Fibroblast of skin of right biceps (primary cell): ENCODE data around the gene OTOG.

Experiments
- DNase-seq: peaks from one replicate; pipeline ENCODE4 v3.0.0-alpha.2; 2013

The OTOG gene

DNA sequence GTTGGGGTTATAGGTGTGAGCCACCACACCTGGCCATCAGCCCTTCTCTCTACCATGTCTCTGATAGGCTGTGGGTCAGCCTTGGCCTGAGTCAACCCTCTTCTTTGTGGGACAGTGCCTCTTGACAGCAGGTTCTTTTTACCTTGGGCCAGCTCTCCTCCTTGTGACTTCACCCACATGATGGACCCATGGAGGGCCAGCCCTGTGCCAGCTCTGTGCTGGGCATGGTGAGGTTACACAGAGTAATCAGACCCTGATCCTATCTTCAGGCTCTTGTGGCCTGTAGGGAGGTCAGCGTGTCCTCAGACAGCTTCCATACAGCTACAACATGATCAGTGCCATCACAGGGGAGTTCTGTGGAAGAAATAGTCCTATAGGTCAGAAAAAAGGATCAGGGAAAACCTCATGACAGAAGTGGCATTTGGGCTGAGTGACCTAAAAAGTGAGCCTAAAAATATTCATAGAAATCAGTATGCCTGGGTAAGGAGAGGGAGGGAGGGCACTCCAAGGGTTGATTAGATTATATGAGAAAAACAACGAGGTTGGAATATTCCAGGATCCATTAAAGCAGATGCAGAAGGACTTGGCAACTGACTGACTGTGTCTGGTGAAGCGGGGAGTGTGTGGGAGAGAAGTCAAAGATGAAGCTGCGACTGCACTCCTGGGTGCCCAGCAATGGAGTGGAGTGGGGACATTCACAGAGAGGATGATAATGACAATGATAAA lies 17.1 kb downstream of the OTOG start:
- no peak for DNase-seq

DNA sequence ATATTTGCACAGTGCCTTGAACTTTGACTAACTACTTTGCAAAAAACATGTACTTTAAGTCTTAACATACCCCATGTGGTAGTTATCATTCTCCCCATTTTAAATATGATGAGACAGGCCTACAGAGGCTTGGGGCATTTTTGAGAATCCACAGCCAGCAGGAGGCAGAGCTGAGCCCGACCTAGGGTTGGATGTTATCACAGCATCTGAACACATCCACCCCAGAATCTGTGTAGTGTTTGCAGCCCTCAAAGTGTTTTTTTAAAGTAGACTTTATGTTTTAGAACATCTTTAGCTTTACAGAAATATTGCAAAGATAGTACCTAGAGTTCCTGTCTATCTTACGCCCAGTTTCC lies 17.6 kb downstream of the OTOG start:
- no peak for DNase-seq

DNA sequence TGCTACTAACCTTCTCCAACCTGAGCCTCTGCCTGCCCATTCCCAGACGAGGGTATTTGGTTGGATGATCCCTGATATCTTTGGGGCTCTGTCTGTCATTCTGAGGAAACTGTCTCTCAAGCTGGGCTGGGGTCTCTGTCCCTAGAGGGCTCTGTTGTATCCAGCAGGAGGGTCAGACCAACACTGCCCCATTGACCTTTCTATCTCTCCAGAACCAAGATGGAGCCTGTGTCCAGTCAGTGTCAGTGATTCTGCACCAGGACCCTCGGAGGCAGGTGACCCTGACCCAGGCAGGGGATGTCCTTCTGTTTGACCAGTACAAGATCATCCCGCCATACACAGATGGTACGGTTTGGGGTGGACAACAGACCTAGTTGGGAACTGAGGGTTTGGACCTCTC lies 21.9 kb downstream of the OTOG start:
- no peak for DNase-seq

DNA sequence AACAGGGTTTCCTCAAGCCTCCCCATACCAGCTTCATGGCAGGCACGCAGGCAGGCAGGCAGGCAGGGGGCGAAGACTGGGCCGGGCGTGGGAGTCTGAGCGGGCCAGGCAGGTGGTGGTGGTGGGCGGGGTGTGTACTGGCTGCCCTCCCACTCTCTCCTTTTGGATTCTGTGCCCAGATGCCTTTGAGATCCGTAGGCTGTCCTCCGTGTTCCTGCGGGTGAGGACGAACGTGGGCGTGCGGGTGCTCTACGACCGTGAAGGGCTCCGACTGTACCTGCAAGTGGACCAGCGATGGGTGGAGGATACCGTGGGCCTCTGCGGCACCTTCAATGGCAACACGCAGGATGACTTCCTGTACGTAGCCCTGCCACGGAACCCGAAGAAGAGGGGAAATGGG lies 23.0 kb downstream of the OTOG start:
- no peak for DNase-seq

DNA sequence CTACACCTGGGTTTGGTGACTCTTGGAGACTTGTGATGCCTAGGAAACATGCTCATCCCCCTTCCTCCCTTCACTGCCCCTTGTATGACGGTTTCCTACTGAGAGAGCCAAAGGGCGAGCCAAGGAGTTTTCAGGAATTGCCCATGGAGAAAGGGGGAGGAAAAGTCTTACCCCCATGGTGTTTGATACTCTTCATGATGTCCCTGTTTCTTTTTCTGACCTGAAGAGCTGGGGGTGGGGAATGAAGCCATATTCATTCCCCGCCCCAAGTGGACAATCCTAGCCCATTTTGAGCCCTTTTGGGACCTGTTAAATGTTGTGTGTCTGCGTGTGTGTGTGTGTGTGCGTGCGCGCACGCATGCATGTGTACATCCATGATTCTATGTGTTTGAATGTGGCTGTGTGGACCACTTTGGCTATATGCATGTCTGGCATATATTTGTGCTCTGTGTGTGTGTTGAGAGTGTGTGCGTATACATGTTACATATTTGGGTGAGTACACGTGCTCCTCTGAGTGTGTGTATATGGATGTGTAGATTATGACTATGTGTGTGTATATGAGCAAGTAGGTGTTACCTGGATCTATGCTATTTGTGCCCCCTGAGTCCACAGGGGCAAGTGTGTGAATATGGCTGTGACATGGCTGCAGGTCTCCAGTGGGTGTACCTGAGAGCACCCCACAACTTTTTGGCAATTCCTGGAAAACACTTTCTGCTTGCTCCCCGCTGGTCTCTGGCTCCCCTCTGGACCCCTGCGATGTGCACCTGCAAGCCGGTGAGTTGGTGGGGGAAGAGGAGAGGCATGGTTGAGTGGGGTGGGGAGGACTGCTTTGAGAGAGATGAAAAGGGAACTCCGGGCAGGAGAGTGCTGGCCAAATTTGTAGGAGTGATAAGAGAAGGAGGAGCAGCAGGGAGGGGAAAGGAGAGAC lies 24.6 kb downstream of the OTOG start:
- DNase-seq = no peak

DNA sequence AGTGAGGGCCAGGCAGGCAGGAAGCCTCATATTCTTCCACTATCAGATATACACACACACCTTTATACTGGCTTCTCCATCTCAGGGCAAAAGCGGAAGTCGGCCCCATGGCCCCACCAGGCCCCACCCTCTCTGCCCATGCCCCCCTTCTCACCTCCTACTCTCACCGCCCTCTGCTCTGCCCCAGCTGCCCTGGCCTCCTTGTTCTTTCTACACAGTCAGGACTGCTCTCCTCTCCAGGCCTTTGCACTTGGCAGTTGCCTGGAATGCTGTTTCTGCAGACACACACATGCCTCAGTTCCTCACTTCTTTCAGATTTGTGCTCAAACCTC lies 25.3 kb downstream of the OTOG start:
- no peak for DNase-seq

DNA sequence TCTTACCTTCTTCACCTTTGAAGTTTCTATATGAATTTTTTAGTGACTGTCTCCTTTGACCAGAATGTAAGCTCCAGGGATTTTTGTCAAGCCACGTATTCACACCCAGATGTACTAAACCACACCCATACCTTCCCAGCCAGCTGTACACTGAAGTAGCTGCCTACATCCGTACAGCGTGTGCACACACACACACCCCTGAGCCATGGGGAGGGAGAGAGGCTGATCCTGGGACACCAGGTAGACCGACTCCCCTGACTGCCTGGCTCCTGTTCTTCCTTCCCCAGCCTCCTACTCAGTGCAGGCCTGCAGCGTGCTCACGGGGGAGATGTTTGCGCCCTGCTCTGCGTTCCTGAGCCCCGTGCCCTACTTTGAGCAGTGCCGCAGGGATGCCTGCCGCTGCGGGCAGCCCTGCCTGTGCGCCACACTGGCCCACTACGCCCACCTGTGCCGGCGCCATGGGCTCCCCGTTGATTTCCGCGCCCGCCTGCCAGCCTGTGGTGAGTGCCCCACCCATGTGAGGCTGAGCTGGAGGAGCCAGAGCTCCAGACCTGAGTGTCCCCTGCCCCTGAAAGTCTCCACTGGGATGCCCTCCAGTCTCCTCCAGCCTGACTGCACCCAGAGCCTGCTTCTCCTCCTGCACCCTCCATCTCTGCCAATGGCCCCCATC lies 25.9 kb downstream of the OTOG start:
- DNase-seq = no peak

DNA sequence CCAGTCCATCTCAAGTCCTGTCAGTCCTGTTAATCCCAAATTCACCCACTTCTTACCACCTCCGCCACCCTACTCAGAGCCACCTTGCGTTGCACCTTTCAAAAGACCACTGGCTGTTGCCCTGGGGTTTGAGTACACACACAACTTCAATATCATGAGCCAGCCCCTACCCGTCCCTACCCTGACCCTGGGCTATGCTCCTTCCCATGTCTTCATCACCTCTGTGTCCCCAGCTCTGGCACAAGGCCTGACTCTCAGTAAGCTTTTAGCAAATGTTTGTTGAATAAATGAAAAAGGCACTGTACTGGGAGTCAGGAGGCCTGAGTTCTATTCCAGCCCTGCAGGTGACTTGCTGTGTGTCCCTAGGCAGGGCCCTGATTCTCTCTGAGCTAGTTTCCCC lies 26.5 kb downstream of the OTOG start:
- no peak for DNase-seq

DNA sequence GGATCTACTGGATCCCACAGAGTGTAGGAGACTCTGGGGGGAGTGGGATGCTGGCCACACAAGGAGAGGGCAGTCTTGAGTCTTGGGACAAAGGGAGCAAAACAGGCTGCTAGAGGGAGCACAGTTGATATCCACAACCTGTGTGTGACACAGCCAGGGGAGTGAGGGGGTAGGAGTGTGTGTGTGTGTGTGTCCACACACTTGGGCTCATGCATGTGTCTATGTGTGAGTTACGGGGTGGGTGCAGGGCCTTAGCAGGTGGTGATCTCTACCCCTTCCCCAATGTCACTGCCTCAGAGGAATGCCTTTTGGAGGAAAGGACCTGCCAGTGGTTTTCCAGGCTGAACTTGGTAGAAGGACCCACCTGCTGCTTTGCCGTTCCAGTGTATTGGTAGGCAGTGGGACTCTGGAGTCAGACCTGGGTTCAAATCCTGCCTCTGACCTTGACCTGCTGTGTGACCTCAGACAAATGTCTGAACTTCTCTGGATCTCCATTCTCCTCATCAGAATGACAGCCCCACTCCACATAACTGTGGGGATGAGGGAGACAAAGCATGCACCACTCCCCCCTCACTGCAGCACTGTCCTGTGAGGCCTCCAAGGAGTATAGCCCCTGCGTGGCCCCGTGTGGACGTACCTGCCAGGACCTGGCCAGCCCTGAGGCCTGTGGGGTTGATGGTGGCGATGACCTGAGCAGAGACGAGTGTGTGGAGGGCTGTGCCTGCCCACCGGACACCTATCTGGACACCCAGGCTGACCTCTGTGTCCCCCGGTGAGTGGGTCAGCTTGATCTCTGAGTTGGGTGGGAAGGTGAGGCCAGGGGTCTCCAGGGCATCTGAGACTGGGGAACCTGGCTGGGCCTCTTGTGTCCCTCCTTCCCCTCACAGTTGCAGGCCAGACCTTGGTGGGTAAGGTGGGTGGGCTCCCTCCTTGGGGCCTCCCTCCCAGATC lies 27.4 kb downstream of the OTOG start:
- DNase-seq = no peak

DNA sequence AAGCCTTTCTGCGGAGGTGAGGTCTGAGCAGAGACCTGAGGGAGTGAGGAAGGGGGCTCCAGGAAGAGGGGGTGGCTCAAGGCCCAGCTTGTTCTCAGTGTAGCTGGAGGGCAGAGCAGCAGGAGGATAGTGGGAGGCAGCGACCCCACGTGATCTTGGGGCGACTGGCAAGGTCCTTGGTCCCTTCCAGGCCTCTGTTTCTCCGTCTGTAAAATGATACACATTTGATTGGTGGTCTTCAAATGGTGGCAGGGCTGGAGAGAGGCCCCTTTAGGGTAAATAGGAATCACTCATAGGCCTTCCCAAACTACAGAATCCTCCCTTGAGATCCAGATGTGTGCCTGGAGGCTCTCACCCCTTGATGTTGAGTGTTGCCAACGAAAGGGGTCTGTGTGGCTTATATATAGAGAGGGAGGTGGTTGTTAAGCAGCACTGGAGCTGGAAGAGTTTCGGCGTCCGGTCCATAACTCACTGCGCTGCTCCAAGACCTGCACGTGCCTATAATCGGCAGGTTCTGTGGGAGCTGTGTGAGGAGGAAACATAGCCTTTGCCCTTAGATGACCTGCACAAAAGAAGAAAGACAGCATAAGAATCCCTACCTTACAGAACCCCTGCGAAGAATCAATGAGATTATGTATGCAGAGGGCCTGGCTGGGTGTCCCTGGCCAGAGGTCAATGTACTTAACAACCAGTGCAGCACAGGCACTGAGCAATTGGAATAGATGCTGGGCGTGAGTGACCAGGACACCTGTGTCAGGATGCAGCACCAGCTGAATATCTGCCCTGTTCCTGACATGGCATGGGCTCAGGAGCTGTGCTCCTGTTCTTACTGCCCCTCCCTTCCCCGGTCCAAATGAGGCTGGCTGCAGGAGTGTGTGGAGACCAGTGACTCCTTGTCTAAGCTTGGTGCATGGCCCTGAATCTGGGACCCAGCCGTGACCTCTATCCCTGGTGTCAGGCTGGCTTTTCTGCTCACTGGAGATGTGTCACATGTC lies 28.7 kb downstream of the OTOG start:
- DNase-seq = no peak

DNA sequence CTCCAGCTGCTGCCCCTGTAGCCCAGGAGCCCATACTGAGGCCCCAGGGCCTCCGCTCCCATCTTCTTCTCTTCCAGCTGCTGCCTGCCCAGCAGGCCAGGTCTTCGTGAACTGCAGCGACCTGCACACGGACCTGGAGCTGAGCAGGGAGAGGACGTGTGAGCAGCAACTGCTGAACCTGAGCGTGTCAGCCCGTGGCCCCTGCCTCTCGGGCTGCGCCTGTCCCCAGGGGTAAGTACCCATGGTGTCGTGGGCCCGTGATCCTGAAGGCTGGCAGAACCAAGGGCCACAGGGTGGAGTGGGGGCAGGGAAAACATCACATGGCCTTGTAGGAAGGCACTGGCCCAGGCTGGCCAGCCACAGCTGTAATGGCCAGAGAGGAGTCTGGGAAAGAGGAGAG lies 31.2 kb downstream of the OTOG start:
- no peak for DNase-seq

DNA sequence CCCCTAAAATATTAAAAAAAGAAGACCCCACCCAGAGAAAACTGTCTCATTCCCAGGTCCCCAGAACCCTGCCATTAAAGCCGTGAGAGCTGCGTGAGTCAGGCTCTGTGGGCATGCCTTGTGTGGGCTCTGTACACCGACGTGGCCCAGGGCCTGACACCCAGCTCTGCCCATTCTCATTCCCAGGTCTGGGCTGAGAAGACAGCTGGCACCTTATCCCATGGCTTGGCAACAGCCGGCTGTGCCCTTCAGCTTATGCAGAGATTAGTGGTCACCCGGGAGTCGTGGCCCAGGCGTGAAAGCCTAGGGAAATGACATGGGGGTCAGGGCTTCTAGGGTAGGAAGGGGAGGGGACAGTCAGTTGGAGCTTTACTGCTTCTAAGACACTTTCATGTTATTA lies 31.9 kb downstream of the OTOG start:
- no peak for DNase-seq

DNA sequence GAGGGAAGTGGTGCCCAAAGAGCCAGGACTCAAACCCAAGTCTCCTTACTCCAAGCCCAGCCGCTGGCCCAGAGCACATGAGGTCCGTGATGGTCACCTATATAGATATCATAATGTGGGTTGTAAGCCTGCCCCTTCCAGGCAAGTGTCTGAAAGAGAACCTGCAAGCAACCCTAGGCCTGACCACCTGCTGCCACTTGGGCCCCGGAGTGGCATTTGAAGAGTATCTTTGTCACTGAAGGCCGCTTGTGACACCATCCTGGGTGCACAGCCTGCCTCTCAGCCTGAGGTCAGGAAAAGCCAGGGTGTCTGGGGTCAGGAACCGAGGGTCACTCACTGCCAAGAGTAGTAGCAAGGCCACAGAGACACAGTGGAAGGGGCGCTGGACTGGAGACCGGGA lies 32.4 kb downstream of the OTOG start:
- no peak for DNase-seq

DNA sequence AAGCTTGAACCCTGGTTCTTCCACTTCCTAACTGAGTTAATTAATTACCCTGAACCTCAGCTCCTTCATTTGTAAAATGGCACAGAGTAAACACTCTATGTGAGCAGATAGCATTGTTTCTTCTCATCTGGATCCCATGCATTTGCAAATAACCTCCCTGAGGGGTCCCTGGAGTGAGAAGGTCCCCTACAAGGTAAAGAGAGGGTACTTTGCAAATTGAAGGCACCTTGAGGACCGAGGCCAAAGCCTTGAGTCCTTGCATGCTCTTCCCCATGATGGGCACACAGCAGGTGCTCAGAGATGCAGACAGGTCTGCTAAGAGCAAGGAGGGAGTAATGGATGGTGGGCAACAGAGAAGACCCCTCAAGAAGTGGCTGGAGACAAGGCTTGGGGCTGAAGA lies 33.2 kb downstream of the OTOG start:
- DNase-seq = no peak

DNA sequence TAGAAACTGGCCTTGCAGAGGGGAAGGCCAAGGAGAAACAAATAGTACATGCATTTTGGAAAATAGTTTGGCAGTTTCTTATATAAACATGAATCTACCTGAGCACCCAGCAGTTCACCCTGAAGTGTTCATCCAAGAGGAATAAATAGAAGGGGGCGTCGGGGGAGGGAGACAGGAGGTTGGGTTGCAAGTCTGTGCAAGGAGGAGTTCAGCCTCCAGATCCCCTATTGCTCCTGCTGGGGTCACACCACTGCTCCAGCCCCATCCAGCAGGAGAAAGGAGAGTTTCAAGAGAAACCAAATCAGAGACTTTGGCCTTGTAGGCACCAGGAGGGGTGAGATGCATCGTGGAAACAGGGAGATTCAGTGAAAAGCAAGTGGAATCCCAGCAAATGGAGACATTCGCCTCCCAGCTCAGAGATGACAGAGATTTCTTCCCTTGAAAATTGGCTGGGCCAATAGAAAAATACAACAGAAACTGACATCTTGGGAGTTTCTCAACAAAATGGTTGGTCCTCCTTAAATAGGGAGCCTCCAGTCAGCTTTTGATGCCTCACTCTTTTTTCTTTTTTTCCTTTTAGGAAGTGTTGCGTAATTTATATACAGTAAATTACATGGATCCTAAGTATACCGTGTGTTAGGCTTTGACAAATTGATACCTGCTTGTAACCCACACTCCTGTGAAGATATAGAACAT lies 34.1 kb downstream of the OTOG start:
- DNase-seq = no peak

DNA sequence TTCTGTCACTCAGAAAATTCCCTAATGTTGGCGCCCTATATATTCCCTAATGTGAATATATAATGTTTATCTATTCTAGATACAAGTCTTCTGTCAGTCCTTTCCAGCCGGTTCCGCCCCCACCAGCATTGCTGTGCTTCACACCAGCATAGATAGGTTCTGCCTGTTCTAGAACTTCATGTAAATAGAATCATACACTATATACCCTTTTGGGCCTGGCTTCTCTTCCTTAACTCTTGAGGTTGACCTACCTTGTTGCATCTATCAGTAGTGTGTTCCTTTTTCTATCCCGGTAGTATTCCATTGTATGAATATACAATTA lies 34.6 kb downstream of the OTOG start:
- no peak for DNase-seq

DNA sequence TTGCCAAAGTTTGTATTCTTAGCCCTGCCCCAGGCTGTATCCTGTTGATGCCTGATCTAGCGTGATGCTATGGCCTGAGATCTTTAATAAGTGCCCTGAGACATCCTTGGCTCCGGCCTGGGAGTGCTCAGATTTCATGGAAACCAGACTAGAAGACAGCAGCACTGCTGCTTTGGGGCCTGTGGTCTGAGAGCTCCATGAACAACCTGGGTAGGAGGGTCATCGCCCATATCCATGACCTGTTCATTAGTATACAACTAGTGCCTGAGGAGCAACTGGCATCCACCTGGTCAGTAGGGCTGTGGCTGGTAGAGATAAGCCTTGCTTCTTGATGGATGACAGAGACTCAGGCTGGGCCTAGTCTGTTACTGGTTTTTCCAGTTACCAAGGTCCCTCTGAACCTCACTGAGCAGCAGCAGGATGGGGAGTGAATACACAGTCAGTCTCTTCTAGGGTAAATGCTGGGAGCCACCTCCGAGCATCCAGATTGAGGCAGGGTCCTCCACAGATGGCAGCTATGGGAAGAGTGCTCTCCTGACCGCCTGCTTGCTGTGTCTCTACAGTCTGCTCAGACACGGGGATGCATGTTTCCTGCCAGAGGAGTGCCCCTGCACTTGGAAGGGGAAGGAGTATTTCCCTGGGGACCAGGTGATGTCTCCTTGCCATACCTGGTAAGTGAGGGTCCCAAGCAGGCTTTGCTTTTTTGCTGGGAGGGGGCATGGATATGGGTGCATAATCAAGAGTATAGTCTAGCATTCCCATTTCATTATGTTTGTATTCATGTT lies 39.0 kb downstream of the OTOG start:
- DNase-seq = no peak

DNA sequence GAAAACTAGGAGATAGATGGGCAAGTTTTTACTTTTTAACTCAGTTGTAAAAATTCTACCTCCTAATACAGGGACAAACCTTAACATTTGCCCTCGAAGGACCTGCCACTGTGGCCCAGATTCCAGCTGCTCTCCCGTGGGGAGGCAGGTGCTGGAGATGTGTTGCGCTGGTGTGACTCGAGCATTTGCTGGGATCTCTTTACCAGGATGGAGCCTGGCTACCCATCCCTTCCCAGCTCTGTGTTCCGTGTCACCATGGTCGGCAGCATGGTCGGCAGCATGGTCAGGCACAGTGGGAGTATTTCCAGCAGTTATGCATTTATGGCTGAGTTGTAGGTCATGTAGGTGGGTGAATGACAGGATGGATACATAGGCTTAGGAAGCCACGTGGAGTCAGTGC lies 41.1 kb downstream of the OTOG start:
- no peak for DNase-seq

DNA sequence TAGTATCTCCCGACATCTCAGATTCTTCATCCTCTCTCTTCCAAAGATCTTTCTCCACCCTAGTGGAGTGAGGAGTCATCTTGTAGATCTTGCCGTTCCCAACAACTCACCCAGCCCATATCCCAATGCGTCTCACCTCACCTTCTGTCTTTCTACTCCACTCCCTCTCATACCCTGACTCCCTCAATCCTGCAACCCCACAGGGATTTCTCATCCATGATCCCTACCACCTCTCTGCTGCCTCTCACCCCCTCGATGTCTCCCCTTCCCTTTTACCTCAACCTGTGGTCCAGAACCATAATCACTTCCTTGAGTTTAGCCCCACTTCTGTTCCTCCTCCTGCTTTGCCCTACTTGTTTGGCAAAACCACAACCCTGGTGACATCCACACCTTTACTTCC lies 41.7 kb downstream of the OTOG start:
- DNase-seq = no peak

DNA sequence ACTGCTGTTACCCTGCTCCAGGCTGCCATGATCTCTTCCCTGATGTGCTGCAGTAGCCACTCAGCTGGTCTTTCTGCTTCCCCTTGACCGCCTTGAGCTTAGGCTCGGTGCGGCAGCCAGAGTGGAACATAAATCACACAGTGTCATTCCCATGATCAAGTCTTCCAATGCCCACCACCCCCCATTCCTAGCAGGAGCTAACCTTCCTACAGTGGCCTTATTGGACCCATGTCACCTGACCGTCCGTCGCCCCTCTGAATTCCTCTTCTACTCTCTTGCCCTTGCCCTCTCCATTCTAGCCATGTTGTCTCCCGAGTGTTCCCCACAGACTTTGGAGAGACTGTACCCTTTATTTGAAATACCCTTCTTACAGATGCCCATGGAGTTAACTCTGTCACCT lies 43.4 kb downstream of the OTOG start:
- DNase-seq = no peak
